Stimulated activated CD8-positive, alpha-beta memory T cell treated with anti-CD3 and anti-CD28 coated beads, Interleukin-7, amount 100 ng/mL, for 4 hours (primary cell): ENCODE measurements around the gene AP1S2.

ENCODE experiments used
- DNase-seq, 2 donors: peaks; one replicate each; pipeline ENCODE4 v3.0.0-alpha.2; 2020; ENCODE audit warnings: low read depth in 2 of 2

Gene AP1S2

DNA sequence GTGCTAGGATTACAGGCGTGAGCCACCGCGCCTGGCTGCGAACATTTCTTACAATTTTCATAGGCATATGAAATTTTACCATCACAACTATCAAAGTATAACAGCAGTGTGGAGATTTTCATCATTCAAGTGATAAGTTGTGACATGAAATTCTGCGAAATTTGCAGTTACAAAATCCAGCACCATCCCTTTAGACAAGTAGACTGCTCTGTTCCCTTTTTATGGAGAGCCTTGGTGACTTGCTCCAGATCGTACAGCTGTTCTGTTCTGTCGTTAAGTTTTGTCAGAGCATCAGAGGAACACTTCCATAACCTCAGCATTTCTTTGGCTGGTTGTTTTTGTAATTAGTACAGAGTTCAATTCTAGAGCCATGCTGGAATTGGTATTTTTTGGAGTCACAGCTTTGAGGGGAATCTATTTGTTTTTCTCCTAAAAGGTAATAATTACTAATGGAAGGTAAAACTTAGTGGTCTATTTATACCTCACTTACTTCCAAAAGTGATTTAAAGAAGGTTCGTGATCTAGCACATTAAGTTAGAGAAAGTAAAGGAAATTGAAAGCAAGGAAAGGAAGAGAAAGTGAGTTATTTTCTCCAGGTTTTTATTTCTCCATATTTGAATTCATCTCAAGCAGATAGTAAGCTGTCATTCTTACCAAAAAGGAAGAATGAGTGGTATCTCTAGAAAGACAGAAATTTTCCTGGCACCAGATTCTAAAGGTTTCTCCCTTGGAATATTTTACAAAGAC, 42.2 kb downstream of the AP1S2 start:
- DNase-seq: no peak

DNA sequence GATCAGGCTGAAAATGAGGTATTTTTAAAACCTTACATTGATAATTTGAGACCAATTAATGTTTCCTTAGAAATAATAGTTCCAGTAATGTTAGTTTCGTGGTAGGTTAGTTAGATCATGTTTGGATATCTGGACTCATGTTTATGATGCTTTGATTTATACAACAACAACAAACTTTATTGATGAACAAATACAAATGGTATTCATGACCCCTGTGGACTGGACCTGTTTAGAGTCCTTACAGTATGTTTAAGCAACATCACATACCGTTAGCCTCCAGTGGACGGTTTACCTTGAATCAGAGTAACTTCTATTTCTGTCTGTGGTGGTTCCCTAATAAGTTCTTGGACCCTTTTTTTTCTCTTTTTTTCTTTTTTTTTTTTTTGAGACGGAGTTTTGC, 46.4 kb downstream of the AP1S2 start:
- no peak for DNase-seq

DNA sequence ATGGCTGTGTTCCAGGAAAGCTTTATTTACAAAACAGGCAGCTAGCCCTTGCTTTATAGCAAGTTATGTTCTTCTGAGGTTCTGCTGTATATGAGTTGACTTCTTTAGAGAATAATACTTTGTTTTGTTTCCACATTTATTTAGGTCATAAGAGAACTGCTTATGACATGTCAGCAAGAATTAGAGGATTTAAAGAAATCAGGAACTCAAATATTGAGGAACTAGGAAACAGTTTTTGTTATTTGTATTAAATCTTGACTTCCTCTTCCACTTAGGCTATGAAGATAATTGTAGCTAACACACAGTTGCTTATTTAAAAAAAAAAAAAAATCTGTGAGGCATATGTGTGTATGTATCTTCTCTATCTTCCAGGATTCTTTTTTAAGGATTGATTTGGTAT, 50.0 kb downstream of the AP1S2 start:
- DNase-seq: no peak

DNA sequence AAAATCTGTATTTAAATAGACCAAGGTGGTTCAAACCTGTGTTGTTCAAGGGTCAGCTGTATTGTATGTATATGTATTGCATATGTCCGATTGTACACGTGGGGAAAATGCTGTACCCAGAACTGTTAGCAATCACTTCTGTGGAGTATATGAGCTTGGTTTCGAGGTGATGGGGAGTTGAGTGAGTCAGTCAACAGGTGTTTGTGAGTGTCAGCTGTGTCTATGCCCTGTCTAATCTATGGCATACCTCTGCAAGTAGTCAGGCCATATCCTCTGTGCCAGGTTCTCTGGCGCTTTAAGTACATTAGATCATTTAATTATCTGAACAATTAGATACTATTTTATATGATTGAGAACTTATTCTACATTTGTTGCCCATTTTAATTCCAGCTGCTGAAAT, 56.9 kb downstream of the AP1S2 start:
- no peak for DNase-seq

DNA sequence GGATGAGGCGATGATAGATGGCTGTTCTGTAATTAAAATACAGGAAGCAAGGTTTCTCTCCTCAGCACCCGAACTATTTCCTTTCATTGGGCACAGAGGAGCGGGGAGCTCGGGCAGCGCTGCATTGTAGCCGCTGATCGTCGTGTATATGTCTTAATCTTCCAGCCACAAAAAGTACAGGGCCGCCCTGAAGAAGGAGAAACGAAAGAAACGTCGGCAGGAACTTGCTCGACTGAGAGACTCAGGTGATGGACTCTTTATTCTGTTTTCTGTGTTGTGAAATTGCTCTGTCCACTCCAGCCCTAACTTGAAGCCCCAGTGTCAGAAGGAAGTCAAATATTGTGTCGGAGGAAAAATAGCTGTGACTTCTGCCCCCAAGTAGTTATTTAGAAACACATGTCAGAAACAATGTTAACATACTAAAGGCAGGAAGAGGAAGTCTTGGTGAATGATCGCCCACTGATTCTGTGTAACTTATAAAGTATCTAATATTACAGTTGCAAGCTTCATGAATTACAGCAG, 63.8 kb downstream of the AP1S2 start:
- no peak for DNase-seq

DNA sequence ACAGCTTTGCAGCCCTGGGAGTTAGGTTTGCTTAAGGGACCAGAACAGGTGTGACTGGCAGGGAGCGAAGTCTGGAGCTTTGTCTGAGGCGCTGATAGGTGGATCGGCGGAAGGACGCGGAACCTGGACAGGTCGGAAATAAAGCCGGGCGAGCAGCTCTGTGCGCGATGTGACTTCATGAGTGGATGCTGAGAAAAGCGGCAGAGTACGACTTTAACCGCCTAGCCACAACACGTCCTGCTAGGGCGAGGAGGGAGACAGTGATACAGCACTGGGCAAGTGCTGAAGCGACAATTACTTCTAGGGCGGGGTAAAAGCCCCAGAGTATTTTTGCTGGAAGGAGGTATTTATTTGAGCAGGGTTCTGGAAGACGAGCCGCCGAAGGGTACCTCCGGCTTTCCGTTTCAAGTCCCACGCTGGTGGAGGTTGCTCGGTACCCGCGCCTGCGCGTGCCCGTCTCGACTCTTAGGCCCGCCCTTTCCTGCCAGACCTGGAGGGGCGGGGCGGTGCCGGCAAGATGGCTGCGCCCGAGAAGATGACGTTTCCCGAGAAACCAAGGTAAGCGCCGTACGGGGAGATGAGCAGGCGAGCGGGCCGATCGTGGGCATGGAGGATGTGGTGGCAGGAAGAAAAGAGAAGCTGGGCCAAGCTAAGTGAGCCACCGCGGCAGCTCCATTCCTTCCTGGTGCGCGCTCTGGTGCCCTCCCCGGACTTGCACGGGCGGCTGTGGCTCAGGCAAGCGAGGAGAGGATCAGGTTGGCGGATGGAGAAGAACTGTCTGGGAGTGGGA, 64.4 kb downstream of the AP1S2 start, which contains the start of gene ZRSR2:
ZRSR2 (plus strand) TSS at position 506 of the 790 bp plus-strand sequence; CDS start at position 518, 12 bp downstream.
- peak; percentile 76 to 92 for DNase-seq

DNA sequence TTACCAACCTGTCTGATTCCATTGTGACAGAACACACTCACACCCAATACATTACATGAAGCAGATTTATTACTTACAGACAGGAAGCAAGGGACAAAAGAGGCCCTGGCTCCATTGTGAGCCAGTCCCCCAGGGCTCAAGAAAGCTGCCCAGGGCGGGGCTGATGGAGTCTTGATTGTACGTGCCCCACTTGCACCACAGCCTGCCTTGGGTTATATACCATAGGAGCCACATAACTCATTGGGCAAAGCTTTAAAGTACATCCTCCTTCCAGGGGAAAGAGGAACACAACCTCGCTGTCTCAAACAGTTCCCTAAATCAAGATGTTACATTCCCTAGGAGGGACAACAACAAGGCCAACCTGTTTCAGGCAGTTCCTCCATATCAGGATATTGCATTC, 67.7 kb downstream of the AP1S2 start:
- DNase-seq: no peak

DNA sequence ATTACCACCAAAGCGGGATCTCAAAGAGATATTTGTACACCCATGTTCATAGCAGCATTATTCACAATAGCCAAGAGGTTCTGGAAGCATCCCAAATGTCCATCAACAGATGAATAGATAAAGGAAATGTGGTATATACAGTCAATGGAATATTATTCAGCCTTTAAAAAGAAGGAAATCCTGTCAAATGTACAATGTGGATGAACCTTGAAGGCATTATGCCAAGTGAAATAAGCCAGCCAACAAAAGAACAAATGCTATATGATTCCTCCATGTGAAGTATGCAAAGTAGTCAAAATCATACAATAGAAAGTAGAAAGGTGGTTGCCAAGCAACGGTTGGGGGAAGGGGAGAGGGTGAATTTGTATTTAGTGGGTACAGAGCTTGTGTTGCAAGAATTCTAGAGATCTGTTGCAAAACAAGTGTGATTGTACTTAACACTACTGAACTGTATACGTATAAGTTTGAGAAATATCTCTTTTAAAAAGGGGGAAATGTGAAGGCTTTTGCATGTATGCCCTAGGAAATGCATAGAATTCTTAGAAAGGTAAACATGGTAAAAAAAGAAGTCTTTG, 69.3 kb downstream of the AP1S2 start:
- DNase-seq: no peak

DNA sequence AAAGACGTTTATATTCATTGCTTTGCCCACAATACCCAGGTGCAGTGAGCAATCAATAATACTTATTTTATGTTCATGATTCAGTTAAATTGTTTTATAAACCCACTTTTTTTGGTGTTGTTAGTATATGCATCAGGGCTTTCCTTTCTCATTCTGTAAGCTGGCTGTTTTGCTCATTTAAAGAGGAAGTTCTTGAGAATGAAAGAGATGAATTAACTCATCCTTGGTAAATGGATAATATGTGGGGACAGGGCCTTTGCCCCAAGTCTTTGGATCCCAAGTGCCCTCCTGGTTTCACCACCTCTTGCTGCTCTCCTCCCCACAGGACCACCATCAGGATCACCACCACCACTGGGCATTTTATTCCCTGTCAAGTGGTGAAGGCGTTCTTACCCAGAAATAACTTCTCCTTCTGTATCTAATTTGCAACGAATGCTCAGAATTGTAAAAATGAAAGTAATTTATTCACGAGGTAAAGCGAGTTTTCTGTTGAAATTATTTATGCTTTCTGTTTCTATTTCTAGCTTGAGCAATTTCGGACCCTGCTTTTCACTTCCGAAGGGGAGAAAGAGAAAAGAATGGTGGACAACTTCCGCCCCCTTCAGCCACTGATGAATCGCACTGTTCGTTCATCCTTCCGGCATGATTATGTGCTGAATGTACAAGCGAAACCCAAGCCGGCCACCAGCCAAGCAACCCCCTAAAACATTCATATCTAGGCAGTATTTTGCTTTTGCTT, 72.5 kb downstream of the AP1S2 start:
- no peak for DNase-seq
